B cell (primary cell): ENCODE data around the gene ACSM3. TPM values are rescaled to one million over a fixed set of nuclear protein-coding genes. Genes with fewer than 3 reads are reported as not detected.

ENCODE experiments used
- ATAC-seq: fragments of 200-7000 bp; cut with Tn5 transposase; one replicate; pipeline ENCODE4 v1.10.0; 2021; ENCODE audit warnings: low read depth, mild to moderate bottlenecking, moderate number of reproducible peaks, moderate library complexity
- CTCF ChIA-PET: fragments of 350-600 bp; sonication (Branson Sonifier 250); formaldehyde crosslinking; loops from one replicate; lab custom pipeline; 2021; ENCODE audit warnings: antibody characterized with exemption, inconsistent platforms; lab: Charles Lee
- POLR2A ChIA-PET: fragments of 350-600 bp; sonication (Branson Sonifier 250); formaldehyde crosslinking; loops from one replicate; lab custom pipeline; 2021; ENCODE audit warnings: antibody characterized with exemption; lab: Charles Lee
- DNase-seq: peaks from one replicate; pipeline ENCODE4 v3.0.0; 2013
- H2AFZ ChIP-seq: 2 replicates; pipeline ENCODE4 v1.6.1; 2012; ENCODE audit warnings: mild to moderate bottlenecking, low read depth, low read length; ENCODE audit not compliant: insufficient read depth, poor library complexity, severe bottlenecking
- H3K27ac ChIP-seq, 2 donors: 1 replicate in 1 of 2; 2 replicates in 1 of 2; pipeline ENCODE4 v1.5.1; 2012 to 2013; ENCODE audit warnings: low read length in 2 of 2, mild to moderate bottlenecking in 2 of 2, moderate library complexity in 1 of 2
- H3K27me3 ChIP-seq, 4 experiments: fragments of 200-600 bp in 1 of 4; sonication (generic) in 1 of 4; replicated peaks in 1 of 4; 1 replicate in 2 of 4; 2 replicates in 2 of 4; pipeline versions ENCODE4 v1.6.1 to v1.7.0; 2013 to 2016; ENCODE audit warnings: low read length in 3 of 4, mild to moderate bottlenecking in 2 of 4, mixed read lengths in 1 of 4, moderate library complexity in 1 of 4; ENCODE audit not compliant: insufficient read depth in 4 of 4, control insufficient read depth in 3 of 4; ENCODE audit errors: control extremely low read depth in 1 of 4
- H3K36me3 ChIP-seq, 2 experiments: replicated peaks in 1 of 2; 1 replicate in 1 of 2; 2 replicates in 1 of 2; pipeline versions ENCODE4 v1.6.1 to v1.7.1; 2013; ENCODE audit warnings: low read length in 1 of 2; ENCODE audit not compliant: insufficient read depth in 2 of 2, control insufficient read depth in 1 of 2; ENCODE audit errors: control extremely low read depth in 1 of 2, extremely low read depth in 1 of 2
- H3K4me1 ChIP-seq, 2 donors: fragments of 200-600 bp in 1 of 2; sonication (generic) in 1 of 2; 1 replicate in 1 of 2; 2 replicates in 1 of 2; pipeline versions ENCODE4 v1.5.1 to v1.6.1; 2013 to 2017; ENCODE audit warnings: low read length in 2 of 2; ENCODE audit not compliant: control insufficient read depth in 2 of 2, insufficient read depth in 2 of 2
- H3K4me2 ChIP-seq: replicated peaks from 2 replicates; pipeline ENCODE3; 2012; ENCODE audit warnings: mild to moderate bottlenecking, low read depth, low read length; ENCODE audit not compliant: poor library complexity, severe bottlenecking
- H3K4me3 ChIP-seq, 5 experiments: fragments of 200-600 bp in 1 of 5; sonication (generic) in 1 of 5; 1 replicate in 3 of 5; 2 replicates in 2 of 5; pipeline versions ENCODE4 v1.5.1 to v1.7.0; 2011 to 2016; ENCODE audit warnings: low read length in 4 of 5, mild to moderate bottlenecking in 4 of 5, low read depth in 2 of 5, control low read depth in 1 of 5, moderate library complexity in 1 of 5; ENCODE audit not compliant: insufficient read depth in 1 of 5; ENCODE audit errors: control extremely low read depth in 1 of 5, extremely low read depth in 1 of 5
- H3K79me2 ChIP-seq: fragments of 200-600 bp; sonication (generic); one replicate; pipeline ENCODE4 v1.6.0; 2016; ENCODE audit warnings: low read length; ENCODE audit not compliant: control insufficient read depth, insufficient read depth
- H3K9ac ChIP-seq: fragments of 200-600 bp; sonication (generic); 2 replicates; pipeline ENCODE4 v1.6.1; 2017; ENCODE audit warnings: mild to moderate bottlenecking, low read length, moderate library complexity
- H3K9me3 ChIP-seq, 3 donors: one replicate each; pipeline versions ENCODE4 v1.6.1 to v1.7.1; 2013; ENCODE audit warnings: low read length in 2 of 3; ENCODE audit not compliant: control insufficient read depth in 2 of 3, insufficient read depth in 1 of 3; ENCODE audit errors: control extremely low read depth in 1 of 3
- H4K20me1 ChIP-seq: 2 replicates; pipeline ENCODE4 v1.6.0; 2012; ENCODE audit warnings: mild to moderate bottlenecking, low read length; ENCODE audit not compliant: insufficient read depth, control insufficient read depth, poor library complexity, severe bottlenecking
- H3K27ac Mint-ChIP-seq: one replicate; pipeline ENCODE4 v1.8.0; 2021; ENCODE audit warnings: mixed read lengths
- H3K27me3 Mint-ChIP-seq: one replicate; pipeline ENCODE4 v1.8.0; 2021; ENCODE audit warnings: mixed read lengths
- H3K4me1 Mint-ChIP-seq: one replicate; pipeline ENCODE4 v1.8.0; 2021; ENCODE audit warnings: mixed read lengths
- H3K4me3 Mint-ChIP-seq: one replicate; pipeline ENCODE4 v1.8.0; 2021; ENCODE audit warnings: mixed read lengths
- H3K9me3 Mint-ChIP-seq: one replicate; pipeline ENCODE4 v1.8.0; 2022; ENCODE audit warnings: mixed read lengths; ENCODE audit not compliant: insufficient read depth
- CTCF ChIP-seq: fragments of 200-600 bp; IDR thresholded peaks from one replicate; pipeline ENCODE4 v1.8.0; 2022; ENCODE audit warnings: antibody characterized with exemption, mild to moderate bottlenecking
- EZH2 ChIP-seq: IDR thresholded peaks from 2 replicates; pipeline ENCODE4 v1.6.1; 2012; ENCODE audit warnings: borderline replicate concordance, low read depth, mild to moderate bottlenecking, moderate library complexity, low read length; ENCODE audit not compliant: insufficient read depth, poor library complexity, severe bottlenecking
- WGBS: methylation state at CpG from one replicate; pipeline ENCODE4 v1.1.5; 2013; ENCODE audit warnings: missing lambda C conversion rate; ENCODE audit not compliant: insufficient coverage; 5-methylcytosine and 5-hydroxymethylcytosine counted together
- intact Hi-C: fragments of 100-400 bp; cut with micrococcal nuclease; formaldehyde crosslinking; loops from one replicate; pipeline ENCODE4 v1.10.0; 2022
- polyA plus RNA-seq: library from polyadenylated mRNA; depleted of rRNA; stranded (reverse); fragments of >200 nt; gene quantifications from 2 replicates; pipeline ENCODE4 v1.2.3, GENCODE V29; 2012
- total RNA-seq, 2 donors: library from RNA; stranded (reverse); fragments of 120-200 nt in 1 of 2; gene quantifications; 1 replicate in 1 of 2; 2 replicates in 1 of 2; pipeline versions ENCODE4 v1.2.3 to v1.2.4, GENCODE V29; 2013 to 2022

Gene ACSM3
- total and polyA plus RNA-seq, 2 donors (not counting 1 experiment from before 2014, with no cell fraction given) = 6.3 to 84.2 TPM

DNA sequence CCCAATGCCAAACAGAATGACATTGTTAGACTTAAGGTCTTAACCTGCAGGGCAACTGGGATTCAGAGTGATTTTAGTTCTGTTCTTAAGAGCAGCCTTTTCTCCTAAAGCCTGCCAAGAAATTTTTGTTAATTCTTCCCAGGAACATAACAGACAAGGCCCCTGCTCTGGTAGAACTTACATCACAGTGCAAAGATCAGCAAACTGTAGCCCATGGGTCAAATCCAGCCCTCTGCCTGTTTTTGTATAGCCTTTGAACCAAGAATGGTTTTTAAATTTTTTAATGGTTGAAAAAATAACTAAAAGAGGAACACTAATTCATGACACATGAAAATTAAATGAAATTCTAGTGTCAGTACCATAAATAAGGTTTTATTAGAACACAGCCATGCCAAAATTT lies 3.8 kb downstream of the ACSM3 start:
- Histone ChIP-seq H3K27ac (no peak overlapping the region), H3K27me3 (no peaks in the 10 kb centered on the region), H3K4me1 (peaks cover 10 to 15% of the 10 kb centered on the region in 2 donors), H3K9me3 (no peaks in the 10 kb centered on the region), H3K4me2 (no peak overlapping the region), H3K79me2 (no peaks in the 10 kb centered on the region), H4K20me1 (no peaks in the 10 kb centered on the region), H2AFZ (no peak overlapping the region), H3K36me3 (no peaks in the 10 kb centered on the region), H3K4me3 (no peak overlapping the region), H3K9ac (no peak overlapping the region)
- TF ChIP-seq CTCF (no peak), EZH2 (no peak)
- ATAC-seq (no peak), DNase-seq (no peak)
- Mint-ChIP-seq H3K4me3 (no peak overlapping the region), H3K27me3 (no peaks in the 10 kb centered on the region), H3K27ac (no peak overlapping the region), H3K9me3 (no peaks in the 10 kb centered on the region), H3K4me1 (peaks cover 13% of the 10 kb centered on the region)
- intact Hi-C loops = no loop called here
- ChIA-PET CTCF (no interaction called here), POLR2A (no interaction called here)

- Histone ChIP-seq H3K4me2 (no peak overlapping the region), H3K9me3 (no peaks in the 10 kb centered on the region), H3K4me3 (no peak overlapping the region), H3K27ac (no peak overlapping the region), H4K20me1 (no peaks in the 10 kb centered on the region), H3K27me3 (no peaks in the 10 kb centered on the region), H3K4me1 (peaks cover 6 to 12% of the 10 kb centered on the region in 2 donors), H3K36me3 (no peaks in the 10 kb centered on the region), H3K9ac (no peak overlapping the region), H3K79me2 (no peaks in the 10 kb centered on the region), H2AFZ (no peak overlapping the region)
- Mint-ChIP-seq H3K27me3 (no peaks in the 10 kb centered on the region), H3K27ac (no peak overlapping the region), H3K9me3 (no peaks in the 10 kb centered on the region), H3K4me1 (peaks cover 10% of the 10 kb centered on the region), H3K4me3 (no peak overlapping the region)
- TF ChIP-seq EZH2 (no peak), CTCF (no peak)
- intact Hi-C loops = no loop called here
- no peak for ATAC-seq
- WGBS = no CpG with 5 or more reads among the region's 1 CpG
- CTCF ChIA-PET = no interaction called here
- POLR2A ChIA-PET = no interaction called here
- no peak for DNase-seq
Measured at GRCh38 chr16:20768121-20768520, 4.3 kb downstream of the ACSM3 start.
